Hepatocyte (in vitro differentiated cells): ENCODE data around the gene COL19A1.

Source experiments
- CTCF ChIP-seq: fragments of 200-600 bp; sonication (generic); IDR thresholded peaks from 2 replicates; pipeline ENCODE4 v1.5.1; 2016; ENCODE audit warnings: antibody characterized with exemption, mild to moderate bottlenecking; ENCODE audit not compliant: poor library complexity
- EZH2 ChIP-seq: fragments of 200-600 bp; sonication (generic); IDR thresholded peaks from 2 replicates; pipeline ENCODE4 v1.6.1; 2016; ENCODE audit warnings: antibody characterized with exemption, mild to moderate bottlenecking, borderline replicate concordance
- EZH2phosphoT487 ChIP-seq: fragments of 200-600 bp; sonication (generic); IDR thresholded peaks from one replicate; pipeline ENCODE4 v1.6.1; 2018; ENCODE audit warnings: antibody characterized with exemption, mild to moderate bottlenecking, low read depth, moderate library complexity; ENCODE audit not compliant: unreplicated experiment, severe bottlenecking

DNA sequence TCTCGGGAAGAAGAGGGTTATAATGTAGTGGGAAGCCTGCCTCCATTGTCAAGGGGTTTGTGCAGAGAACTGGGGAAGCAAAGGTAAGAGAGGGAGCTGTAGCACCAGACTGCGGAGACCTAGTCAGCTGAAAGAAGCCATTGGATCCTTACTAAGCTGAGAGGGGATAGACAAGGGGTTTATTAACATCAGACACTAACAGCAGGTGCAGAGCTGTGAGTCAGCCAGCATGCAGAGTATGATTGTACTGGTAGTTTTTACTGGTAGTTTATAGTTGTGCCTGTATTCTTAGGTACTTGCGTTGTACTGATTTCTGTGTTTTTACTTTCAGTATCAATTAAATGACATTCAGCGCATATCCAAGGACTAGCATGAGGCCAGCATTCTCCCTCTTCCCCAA, 17.8 kb upstream of the COL19A1 start:
- TF ChIP-seq CTCF (no peak), EZH2phosphoT487 (no peak), EZH2 (no peak)
